GM10266 (cell line): ENCODE measurements around the gene ITIH2.
"Not testable (repeated sequence)": the region's sequence is repeated elsewhere in the genome, so short reads cannot be mapped to it uniquely, and the experiment has no call there.

ENCODE experiments used
- DNase-seq: peaks from one replicate; pipeline ENCODE4 v3.0.0; 2012; ENCODE audit errors: extremely low spot score
- TF ChIP-seq, protein P1 (sequence below): IDR thresholded peaks from 2 replicates; pipeline ENCODE4 v1.5.1; 2012; ENCODE audit warnings: mild to moderate bottlenecking, low read depth; ENCODE audit not compliant: control insufficient read depth, insufficient read depth; ENCODE audit errors: missing control alignments

The ITIH2 gene, protein sequence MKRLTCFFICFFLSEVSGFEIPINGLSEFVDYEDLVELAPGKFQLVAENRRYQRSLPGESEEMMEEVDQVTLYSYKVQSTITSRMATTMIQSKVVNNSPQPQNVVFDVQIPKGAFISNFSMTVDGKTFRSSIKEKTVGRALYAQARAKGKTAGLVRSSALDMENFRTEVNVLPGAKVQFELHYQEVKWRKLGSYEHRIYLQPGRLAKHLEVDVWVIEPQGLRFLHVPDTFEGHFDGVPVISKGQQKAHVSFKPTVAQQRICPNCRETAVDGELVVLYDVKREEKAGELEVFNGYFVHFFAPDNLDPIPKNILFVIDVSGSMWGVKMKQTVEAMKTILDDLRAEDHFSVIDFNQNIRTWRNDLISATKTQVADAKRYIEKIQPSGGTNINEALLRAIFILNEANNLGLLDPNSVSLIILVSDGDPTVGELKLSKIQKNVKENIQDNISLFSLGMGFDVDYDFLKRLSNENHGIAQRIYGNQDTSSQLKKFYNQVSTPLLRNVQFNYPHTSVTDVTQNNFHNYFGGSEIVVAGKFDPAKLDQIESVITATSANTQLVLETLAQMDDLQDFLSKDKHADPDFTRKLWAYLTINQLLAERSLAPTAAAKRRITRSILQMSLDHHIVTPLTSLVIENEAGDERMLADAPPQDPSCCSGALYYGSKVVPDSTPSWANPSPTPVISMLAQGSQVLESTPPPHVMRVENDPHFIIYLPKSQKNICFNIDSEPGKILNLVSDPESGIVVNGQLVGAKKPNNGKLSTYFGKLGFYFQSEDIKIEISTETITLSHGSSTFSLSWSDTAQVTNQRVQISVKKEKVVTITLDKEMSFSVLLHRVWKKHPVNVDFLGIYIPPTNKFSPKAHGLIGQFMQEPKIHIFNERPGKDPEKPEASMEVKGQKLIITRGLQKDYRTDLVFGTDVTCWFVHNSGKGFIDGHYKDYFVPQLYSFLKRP

DNA sequence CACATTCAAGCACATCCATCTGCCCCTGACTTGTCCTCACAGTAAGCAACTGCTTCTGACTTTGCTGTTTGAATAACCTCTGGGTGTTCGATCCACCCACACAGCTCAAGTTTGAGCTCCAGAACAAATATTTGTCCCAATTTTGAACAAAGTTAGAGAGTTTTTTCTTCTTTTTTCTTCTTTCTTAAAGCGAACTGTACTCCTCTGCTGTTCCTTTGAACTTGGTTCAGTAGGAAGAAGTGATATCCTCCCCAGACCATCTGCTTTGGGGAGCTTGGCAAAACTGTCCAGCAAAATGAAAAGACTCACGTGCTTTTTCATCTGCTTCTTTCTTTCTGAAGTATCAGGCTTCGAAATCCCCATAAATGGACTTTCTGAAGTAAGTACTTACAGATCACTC is at the start of gene ITIH2:
Gene ITIH2 (plus strand): TSS at position 177 of the 400 bp plus-strand sequence. CDS start 119 bp downstream, at position 296.
- TF ChIP-seq, protein P1, sequence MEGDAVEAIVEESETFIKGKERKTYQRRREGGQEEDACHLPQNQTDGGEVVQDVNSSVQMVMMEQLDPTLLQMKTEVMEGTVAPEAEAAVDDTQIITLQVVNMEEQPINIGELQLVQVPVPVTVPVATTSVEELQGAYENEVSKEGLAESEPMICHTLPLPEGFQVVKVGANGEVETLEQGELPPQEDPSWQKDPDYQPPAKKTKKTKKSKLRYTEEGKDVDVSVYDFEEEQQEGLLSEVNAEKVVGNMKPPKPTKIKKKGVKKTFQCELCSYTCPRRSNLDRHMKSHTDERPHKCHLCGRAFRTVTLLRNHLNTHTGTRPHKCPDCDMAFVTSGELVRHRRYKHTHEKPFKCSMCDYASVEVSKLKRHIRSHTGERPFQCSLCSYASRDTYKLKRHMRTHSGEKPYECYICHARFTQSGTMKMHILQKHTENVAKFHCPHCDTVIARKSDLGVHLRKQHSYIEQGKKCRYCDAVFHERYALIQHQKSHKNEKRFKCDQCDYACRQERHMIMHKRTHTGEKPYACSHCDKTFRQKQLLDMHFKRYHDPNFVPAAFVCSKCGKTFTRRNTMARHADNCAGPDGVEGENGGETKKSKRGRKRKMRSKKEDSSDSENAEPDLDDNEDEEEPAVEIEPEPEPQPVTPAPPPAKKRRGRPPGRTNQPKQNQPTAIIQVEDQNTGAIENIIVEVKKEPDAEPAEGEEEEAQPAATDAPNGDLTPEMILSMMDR = no peak
- no peak for DNase-seq

DNA sequence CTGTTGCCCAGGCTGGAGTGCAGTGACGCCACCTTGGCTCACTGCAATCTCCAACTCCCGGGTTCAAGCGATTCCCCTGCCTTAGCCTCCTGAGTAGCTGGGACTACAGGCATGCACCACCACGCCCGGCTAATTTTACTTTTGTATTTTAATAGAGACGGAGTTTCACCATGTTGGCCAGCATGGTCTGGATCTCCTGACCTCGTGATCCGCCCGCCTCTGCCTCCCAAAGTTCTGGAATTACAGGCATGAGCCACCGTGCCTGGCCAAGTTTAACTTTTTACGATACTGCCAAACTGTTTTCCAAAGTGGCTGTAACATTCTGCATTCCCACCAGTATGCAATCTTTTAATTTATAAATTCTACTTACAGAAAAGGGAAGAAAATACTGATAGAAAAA is 46.0 kb upstream of the ITIH2 start:
- not testable (repeated sequence) for DNase-seq

DNA sequence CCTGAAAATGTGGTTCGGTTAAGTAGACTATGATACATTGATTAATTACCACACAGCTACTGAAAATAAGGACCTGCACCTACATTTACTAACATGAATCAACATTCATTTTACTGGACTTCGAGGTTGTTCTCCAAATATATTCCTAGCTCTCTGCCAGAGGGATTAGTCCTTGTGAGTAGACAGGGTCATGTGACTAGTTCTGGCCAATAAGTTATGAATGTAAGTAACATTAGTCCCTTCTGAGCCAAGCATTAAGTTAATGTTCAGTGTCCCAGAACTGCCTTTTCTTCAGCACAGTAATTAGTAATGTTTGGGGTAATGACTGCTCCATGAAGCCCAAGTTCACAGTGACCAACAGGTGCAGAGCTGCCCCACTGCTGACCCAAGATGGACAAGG is 45.6 kb upstream of the ITIH2 start:
- TF ChIP-seq, protein P1 = no peak
- no peak for DNase-seq

DNA sequence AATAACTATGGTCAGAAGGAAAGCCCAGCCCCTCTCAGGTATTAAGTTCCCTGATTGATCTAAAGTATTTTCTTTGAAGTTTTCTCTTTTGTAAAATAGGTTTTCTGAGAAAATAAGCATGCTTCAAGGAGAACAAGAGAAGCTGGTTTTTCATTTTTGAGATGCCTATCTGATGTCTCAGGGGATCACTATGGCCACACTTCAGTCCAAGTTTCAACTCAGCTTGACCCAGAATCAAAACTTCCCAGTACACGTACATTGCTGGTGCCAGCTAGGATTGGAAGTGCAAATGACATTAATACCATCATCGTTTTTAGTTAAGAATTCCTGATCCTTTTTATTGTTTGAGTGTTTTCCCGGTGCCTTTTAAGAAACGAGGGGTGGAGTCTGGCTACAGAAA is 43.6 kb upstream of the ITIH2 start:
- TF ChIP-seq, protein P1 = no peak
- DNase-seq = no peak

DNA sequence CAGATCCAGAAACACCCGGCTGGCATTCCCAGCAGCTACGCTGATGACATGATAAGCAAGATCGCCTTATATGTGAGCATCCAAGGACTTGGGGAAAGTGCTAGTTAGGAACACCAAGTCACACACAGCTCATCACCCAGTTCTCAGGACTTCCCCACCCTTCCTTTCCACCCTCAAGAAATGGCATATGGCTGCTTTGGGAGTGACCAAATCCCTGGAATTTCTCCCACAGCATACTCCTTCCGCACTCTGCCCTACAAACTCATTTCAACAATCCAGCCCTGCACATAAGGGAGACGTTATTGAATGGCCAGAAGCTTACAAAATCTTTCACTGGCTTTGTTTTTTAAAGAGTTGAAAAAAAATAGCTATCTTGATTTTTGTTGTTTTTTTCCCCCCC is 40.6 kb upstream of the ITIH2 start:
- TF ChIP-seq, protein P1 = no peak
- DNase-seq = no peak

DNA sequence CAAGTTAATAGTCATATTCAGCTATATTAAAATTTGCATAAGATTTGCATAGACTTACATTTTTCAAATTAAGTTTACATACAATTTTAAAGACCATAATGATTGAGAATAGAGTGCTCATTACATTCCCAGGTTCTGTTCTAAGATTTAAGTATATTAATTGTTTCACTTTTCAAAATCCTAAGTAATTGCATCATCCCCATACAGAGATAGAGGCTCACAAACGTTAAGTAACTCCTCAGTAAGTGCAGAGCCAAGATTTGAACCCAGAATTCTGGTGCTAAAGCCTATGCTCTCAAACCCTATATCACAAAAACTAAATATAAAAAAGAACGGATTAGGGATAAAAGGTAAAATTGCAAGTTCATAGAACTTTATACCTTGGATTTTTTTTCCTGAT is 38.4 kb upstream of the ITIH2 start:
- no peak for DNase-seq
- TF ChIP-seq, protein P1 = no peak

DNA sequence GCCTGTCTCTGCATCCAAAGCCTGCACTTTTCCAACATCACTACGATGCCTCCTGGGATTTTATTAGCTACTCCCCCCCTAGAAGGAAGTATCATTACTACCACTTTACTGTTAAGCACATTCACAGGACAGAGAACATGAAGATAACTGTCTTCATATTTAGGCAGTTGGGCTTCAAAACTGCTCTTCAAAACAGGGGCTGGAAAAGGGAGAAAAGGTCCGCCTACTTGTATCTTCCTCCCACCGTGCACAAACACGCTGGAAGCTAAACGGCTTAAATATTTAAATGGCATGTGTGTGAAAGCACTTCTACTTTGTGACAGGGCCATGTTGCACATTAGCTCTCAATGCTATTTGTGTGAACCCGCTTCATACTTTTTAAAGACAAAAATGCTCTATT is 37.3 kb upstream of the ITIH2 start:
- TF ChIP-seq, protein P1 = no peak
- no peak for DNase-seq
